ENCODE results near the gene PDE6A.

DNA sequence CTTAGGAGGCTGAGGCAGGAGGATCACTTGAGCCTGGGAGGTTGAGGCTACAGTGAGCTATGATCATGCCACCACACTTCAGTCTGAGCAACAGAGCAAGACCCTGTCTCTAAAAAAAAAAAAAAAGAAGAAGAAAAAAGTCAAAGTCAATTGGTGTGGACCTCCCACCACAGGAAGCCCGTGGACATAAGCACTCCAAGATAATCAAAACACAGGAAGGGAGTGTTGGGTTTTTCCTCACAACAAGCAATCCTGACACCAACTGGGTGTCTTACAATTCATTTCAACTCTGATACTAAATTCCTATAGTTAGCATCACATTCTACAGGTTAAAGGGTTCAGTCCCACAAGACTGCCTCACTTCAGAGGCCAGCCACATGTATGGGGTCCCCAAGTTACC, 70.7 kb downstream of the PDE6A start:
- TF ChIP-seq, protein P1, sequence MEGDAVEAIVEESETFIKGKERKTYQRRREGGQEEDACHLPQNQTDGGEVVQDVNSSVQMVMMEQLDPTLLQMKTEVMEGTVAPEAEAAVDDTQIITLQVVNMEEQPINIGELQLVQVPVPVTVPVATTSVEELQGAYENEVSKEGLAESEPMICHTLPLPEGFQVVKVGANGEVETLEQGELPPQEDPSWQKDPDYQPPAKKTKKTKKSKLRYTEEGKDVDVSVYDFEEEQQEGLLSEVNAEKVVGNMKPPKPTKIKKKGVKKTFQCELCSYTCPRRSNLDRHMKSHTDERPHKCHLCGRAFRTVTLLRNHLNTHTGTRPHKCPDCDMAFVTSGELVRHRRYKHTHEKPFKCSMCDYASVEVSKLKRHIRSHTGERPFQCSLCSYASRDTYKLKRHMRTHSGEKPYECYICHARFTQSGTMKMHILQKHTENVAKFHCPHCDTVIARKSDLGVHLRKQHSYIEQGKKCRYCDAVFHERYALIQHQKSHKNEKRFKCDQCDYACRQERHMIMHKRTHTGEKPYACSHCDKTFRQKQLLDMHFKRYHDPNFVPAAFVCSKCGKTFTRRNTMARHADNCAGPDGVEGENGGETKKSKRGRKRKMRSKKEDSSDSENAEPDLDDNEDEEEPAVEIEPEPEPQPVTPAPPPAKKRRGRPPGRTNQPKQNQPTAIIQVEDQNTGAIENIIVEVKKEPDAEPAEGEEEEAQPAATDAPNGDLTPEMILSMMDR (IDR thresholded peaks at IDR 0.05; ENCODE audit: insufficient read depth, low read depth, low read length) = no peak
- TF ChIP-seq EZH2 (IDR thresholded peaks at IDR 0.05; ENCODE audit: insufficient read depth, low read length) = no peak
